Measurements from ENCODE around the gene CLCNKB. TPM values are rescaled to one million over a fixed set of nuclear protein-coding genes. Genes with fewer than 3 reads are reported as not detected.

The CLCNKB gene
- total and polyA plus RNA-seq, 2 experiments from 2014 or later, result 1.3 to 1.9 TPM

DNA sequence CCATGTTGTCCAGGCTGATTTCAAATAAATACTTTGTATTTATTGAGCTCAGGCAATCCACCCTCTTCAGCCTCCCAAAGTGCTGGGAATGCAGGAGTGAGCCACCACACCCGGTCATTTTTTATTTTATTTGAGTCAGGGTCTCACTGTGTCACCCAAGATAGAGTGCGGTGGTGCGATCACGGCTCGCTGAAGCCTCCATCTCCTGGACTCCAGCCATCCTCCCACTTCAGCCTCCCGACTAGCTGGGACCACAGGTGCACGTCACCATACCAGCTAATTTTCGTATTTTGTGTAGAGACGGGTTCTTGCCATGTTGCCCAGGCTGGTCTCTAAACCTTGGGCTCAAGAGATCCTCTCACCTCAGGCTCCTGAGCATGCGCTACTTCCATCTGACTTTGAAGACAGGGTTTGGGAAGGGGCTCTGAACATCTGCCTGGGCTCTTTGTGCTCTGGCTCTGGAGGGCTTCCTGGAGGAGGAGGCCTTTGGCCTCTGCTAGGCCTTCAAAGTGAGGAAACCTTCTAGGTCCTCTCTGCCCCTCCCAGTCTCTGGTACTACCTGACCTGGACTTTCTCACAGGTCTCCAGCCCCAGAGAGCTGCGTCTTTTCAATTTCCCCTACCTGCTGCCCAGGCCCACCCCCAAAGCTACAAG is 31.5 kb upstream of the CLCNKB start:
- H3K79me2 ChIP-seq (replicated peaks; ENCODE audit: insufficient read depth), result no peaks in the 10 kb centered on the region
- Mint-ChIP-seq H3K36me3 (ENCODE audit: low read depth) (no peaks in the 10 kb centered on the region), H3K4me1 (peaks cover 46% of the 10 kb centered on the region), H3K4me3 (peak overlapping the region; percentile 59; the same call in 2 of the 3 replicates), H3K27me3 (ENCODE audit: insufficient read depth, low read depth, poor library complexity) (peaks cover 16% of the 10 kb centered on the region), H3K9me3 (no peaks in the 10 kb centered on the region), H3K27ac (no peak overlapping the region; the same call in 1 of the 2 replicates)
- no peaks in the 10 kb centered on the region for H3K27me3 ChIP-seq (ENCODE audit: insufficient read depth)
- H2AFZ ChIP-seq, result peak overlapping the region; percentile 87; the same call in 1 of the 2 replicates
- H3K4me1 ChIP-seq (ENCODE audit: insufficient read depth), result peaks cover 30% of the 10 kb centered on the region
- no peaks in the 10 kb centered on the region for H3K9me2 ChIP-seq (ENCODE audit: insufficient read depth)
- DNase-seq (ENCODE audit: low spot score) (no peak), ATAC-seq (no peak)
- TF ChIP-seq, protein P1, sequence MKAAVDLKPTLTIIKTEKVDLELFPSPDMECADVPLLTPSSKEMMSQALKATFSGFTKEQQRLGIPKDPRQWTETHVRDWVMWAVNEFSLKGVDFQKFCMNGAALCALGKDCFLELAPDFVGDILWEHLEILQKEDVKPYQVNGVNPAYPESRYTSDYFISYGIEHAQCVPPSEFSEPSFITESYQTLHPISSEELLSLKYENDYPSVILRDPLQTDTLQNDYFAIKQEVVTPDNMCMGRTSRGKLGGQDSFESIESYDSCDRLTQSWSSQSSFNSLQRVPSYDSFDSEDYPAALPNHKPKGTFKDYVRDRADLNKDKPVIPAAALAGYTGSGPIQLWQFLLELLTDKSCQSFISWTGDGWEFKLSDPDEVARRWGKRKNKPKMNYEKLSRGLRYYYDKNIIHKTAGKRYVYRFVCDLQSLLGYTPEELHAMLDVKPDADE (IDR thresholded peaks at IDR 0.05), result no peak
- TF ChIP-seq, protein P2, sequence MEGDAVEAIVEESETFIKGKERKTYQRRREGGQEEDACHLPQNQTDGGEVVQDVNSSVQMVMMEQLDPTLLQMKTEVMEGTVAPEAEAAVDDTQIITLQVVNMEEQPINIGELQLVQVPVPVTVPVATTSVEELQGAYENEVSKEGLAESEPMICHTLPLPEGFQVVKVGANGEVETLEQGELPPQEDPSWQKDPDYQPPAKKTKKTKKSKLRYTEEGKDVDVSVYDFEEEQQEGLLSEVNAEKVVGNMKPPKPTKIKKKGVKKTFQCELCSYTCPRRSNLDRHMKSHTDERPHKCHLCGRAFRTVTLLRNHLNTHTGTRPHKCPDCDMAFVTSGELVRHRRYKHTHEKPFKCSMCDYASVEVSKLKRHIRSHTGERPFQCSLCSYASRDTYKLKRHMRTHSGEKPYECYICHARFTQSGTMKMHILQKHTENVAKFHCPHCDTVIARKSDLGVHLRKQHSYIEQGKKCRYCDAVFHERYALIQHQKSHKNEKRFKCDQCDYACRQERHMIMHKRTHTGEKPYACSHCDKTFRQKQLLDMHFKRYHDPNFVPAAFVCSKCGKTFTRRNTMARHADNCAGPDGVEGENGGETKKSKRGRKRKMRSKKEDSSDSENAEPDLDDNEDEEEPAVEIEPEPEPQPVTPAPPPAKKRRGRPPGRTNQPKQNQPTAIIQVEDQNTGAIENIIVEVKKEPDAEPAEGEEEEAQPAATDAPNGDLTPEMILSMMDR (conservative IDR thresholded peaks at IDR 0.05; ENCODE audit: low read depth in 2 of 2), result no peak
- TF ChIP-seq, protein P3, sequence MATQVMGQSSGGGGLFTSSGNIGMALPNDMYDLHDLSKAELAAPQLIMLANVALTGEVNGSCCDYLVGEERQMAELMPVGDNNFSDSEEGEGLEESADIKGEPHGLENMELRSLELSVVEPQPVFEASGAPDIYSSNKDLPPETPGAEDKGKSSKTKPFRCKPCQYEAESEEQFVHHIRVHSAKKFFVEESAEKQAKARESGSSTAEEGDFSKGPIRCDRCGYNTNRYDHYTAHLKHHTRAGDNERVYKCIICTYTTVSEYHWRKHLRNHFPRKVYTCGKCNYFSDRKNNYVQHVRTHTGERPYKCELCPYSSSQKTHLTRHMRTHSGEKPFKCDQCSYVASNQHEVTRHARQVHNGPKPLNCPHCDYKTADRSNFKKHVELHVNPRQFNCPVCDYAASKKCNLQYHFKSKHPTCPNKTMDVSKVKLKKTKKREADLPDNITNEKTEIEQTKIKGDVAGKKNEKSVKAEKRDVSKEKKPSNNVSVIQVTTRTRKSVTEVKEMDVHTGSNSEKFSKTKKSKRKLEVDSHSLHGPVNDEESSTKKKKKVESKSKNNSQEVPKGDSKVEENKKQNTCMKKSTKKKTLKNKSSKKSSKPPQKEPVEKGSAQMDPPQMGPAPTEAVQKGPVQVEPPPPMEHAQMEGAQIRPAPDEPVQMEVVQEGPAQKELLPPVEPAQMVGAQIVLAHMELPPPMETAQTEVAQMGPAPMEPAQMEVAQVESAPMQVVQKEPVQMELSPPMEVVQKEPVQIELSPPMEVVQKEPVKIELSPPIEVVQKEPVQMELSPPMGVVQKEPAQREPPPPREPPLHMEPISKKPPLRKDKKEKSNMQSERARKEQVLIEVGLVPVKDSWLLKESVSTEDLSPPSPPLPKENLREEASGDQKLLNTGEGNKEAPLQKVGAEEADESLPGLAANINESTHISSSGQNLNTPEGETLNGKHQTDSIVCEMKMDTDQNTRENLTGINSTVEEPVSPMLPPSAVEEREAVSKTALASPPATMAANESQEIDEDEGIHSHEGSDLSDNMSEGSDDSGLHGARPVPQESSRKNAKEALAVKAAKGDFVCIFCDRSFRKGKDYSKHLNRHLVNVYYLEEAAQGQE (IDR thresholded peaks at IDR 0.05; ENCODE audit: unreplicated experiment), result no peak
- TF ChIP-seq CREB1 (CRISPR knock-in tag; IDR thresholded peaks at IDR 0.05; ENCODE audit: low read depth) (no peak), ZNF331 (CRISPR knock-in tag; IDR thresholded peaks at IDR 0.05; ENCODE audit: low read depth) (no peak), EZH2 (IDR thresholded peaks at IDR 0.05; ENCODE audit: low read depth, unreplicated experiment) (no peak), JUNB (IDR thresholded peaks at IDR 0.05; ENCODE audit: unreplicated experiment) (no peak), STAT1 (IDR thresholded peaks at IDR 0.05; ENCODE audit: unreplicated experiment) (no peak), POLR2AphosphoS5 (IDR thresholded peaks at IDR 0.05; ENCODE audit: low read depth) (no peak), NANOG (IDR thresholded peaks at IDR 0.05; ENCODE audit: borderline replicate concordance) (no peak), EZH2phosphoT487 (IDR thresholded peaks at IDR 0.05; ENCODE audit: unreplicated experiment) (no peak), ZNF114 (CRISPR knock-in tag; IDR thresholded peaks at IDR 0.05) (no peak)
- TF ChIP-seq, protein P4, sequence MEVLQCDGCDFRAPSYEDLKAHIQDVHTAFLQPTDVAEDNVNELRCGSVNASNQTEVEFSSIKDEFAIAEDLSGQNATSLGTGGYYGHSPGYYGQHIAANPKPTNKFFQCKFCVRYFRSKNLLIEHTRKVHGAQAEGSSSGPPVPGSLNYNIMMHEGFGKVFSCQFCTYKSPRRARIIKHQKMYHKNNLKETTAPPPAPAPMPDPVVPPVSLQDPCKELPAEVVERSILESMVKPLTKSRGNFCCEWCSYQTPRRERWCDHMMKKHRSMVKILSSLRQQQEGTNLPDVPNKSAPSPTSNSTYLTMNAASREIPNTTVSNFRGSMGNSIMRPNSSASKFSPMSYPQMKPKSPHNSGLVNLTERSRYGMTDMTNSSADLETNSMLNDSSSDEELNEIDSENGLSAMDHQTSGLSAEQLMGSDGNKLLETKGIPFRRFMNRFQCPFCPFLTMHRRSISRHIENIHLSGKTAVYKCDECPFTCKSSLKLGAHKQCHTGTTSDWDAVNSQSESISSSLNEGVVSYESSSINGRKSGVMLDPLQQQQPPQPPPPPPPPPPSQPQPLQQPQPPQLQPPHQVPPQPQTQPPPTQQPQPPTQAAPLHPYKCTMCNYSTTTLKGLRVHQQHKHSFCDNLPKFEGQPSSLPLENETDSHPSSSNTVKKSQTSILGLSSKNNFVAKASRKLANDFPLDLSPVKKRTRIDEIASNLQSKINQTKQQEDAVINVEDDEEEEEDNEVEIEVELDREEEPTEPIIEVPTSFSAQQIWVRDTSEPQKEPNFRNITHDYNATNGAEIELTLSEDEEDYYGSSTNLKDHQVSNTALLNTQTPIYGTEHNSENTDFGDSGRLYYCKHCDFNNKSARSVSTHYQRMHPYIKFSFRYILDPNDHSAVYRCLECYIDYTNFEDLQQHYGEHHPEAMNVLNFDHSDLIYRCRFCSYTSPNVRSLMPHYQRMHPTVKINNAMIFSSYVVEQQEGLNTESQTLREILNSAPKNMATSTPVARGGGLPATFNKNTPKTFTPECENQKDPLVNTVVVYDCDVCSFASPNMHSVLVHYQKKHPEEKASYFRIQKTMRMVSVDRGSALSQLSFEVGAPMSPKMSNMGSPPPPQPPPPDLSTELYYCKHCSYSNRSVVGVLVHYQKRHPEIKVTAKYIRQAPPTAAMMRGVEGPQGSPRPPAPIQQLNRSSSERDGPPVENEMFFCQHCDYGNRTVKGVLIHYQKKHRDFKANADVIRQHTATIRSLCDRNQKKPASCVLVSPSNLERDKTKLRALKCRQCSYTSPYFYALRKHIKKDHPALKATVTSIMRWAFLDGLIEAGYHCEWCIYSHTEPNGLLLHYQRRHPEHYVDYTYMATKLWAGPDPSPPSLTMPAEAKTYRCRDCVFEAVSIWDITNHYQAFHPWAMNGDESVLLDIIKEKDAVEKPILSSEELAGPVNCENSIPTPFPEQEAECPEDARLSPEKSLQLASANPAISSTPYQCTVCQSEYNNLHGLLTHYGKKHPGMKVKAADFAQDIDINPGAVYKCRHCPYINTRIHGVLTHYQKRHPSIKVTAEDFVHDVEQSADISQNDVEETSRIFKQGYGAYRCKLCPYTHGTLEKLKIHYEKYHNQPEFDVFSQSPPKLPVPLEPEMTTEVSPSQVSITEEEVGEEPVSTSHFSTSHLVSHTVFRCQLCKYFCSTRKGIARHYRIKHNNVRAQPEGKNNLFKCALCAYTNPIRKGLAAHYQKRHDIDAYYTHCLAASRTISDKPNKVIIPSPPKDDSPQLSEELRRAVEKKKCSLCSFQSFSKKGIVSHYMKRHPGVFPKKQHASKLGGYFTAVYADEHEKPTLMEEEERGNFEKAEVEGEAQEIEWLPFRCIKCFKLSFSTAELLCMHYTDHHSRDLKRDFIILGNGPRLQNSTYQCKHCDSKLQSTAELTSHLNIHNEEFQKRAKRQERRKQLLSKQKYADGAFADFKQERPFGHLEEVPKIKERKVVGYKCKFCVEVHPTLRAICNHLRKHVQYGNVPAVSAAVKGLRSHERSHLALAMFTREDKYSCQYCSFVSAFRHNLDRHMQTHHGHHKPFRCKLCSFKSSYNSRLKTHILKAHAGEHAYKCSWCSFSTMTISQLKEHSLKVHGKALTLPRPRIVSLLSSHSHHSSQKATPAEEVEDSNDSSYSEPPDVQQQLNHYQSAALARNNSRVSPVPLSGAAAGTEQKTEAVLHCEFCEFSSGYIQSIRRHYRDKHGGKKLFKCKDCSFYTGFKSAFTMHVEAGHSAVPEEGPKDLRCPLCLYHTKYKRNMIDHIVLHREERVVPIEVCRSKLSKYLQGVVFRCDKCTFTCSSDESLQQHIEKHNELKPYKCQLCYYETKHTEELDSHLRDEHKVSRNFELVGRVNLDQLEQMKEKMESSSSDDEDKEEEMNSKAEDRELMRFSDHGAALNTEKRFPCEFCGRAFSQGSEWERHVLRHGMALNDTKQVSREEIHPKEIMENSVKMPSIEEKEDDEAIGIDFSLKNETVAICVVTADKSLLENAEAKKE (CRISPR knock-in tag; IDR thresholded peaks at IDR 0.05), result no peak
- H4K20me1 ChIP-seq (replicated peaks; ENCODE audit: insufficient read depth), result no peaks in the 10 kb centered on the region
- peak overlapping the region; percentile 83 for H3K4me2 ChIP-seq
- peaks cover 6% of the 10 kb centered on the region; the same call in 1 of the 2 replicates for H3F3A ChIP-seq (replicated peaks; ENCODE audit: low read depth)
- H3K27ac ChIP-seq (ENCODE audit: low read depth), result peak overlapping the region; percentile 87
- H3K36me3 ChIP-seq (ENCODE audit: insufficient read depth), result no peaks in the 10 kb centered on the region
- peak overlapping the region; percentile 61 for H3K4me3 ChIP-seq
